PC-3 (cell line): ENCODE results near the gene SERPINE1. TPM values are rescaled to one million over a fixed set of nuclear protein-coding genes. Genes with fewer than 3 reads are reported as not detected.
A peak's percentile ranks its signal among the peaks of the same experiment; 100 is the strongest.

Source experiments
- ATAC-seq: fragments of 200-7000 bp; cut with Tn5 transposase; 2 replicates; pipeline ENCODE4 v1.9.1; 2020; ENCODE audit warnings: mild to moderate bottlenecking, moderate library complexity
- BruUV-seq: library from RNA; stranded (reverse); fragments of 400-500 nt; replicated peaks from 2 replicates; lab custom pipeline; 2021; lab: Mats Ljungman, UMichigan
- CTCF ChIA-PET: fragments of 300-600 bp; sonication (Branson Sonifier 250); formaldehyde crosslinking; loops from one replicate; lab custom pipeline; 2022; ENCODE audit warnings: antibody characterized with exemption; lab: Charles Lee
- POLR2A ChIA-PET: fragments of 300-600 bp; sonication (Branson Sonifier 250); formaldehyde crosslinking; loops from one replicate; lab custom pipeline; 2022; ENCODE audit warnings: antibody characterized with exemption; ENCODE audit not compliant: unreplicated experiment; lab: Charles Lee
- DNase-seq: peaks from one replicate; pipeline ENCODE4 v3.0.0-alpha.2; 2015
- H2AFZ ChIP-seq: fragments of 300-600 bp; sonication (generic); 2 replicates; pipeline ENCODE4 v1.6.0; 2016; ENCODE audit warnings: antibody characterized with exemption, low read length
- H3F3A ChIP-seq: fragments of 300-600 bp; sonication (generic); one replicate; pipeline ENCODE4 v1.6.0; 2017; ENCODE audit warnings: antibody characterized with exemption, low read length, control low read depth, mild to moderate bottlenecking; ENCODE audit not compliant: unreplicated experiment
- H3K27ac ChIP-seq: fragments of 300-600 bp; sonication (generic); 2 replicates; pipeline ENCODE4 v1.5.1; 2016; ENCODE audit warnings: mild to moderate bottlenecking, low read length
- H3K27me3 ChIP-seq: fragments of 300-600 bp; sonication (generic); 2 replicates; pipeline ENCODE4 v1.6.1; 2016; ENCODE audit warnings: low read length, mixed read lengths
- H3K36me3 ChIP-seq: fragments of 300-600 bp; sonication (generic); 2 replicates; pipeline ENCODE4 v1.6.1; 2016; ENCODE audit warnings: low read depth, mixed run types, low read length, mixed read lengths
- H3K4me1 ChIP-seq: fragments of 300-600 bp; sonication (generic); 2 replicates; pipeline ENCODE4 v1.5.1; 2016; ENCODE audit warnings: low read length; ENCODE audit not compliant: insufficient read depth
- H3K4me2 ChIP-seq: fragments of 300-600 bp; sonication (generic); 2 replicates; pipeline ENCODE4 v1.6.0; 2016; ENCODE audit warnings: low read length
- H3K4me3 ChIP-seq: fragments of 300-600 bp; sonication (generic); 2 replicates; pipeline ENCODE4 v1.5.1; 2016; ENCODE audit warnings: mild to moderate bottlenecking, low read length, mixed read lengths
- H3K79me2 ChIP-seq: fragments of 300-600 bp; sonication (generic); 2 replicates; pipeline ENCODE4 v1.6.1; 2017; ENCODE audit warnings: low read length, mixed read lengths
- H3K9ac ChIP-seq: fragments of 300-600 bp; sonication (generic); 2 replicates; pipeline ENCODE4 v1.6.0; 2016; ENCODE audit warnings: mild to moderate bottlenecking, low read length
- H3K9me2 ChIP-seq: fragments of 300-600 bp; sonication (generic); replicated peaks from 2 replicates; pipeline ENCODE4 v1.6.1; 2016; ENCODE audit warnings: mixed run types, low read length, mixed read lengths
- H3K9me3 ChIP-seq: fragments of 300-600 bp; sonication (generic); 2 replicates; pipeline ENCODE4 v1.6.1; 2016; ENCODE audit warnings: low read length, mixed read lengths
- H4K20me1 ChIP-seq: fragments of 300-600 bp; sonication (generic); 2 replicates; pipeline ENCODE4 v1.6.1; 2016; ENCODE audit warnings: low read length, mixed read lengths
- EZH2 ChIP-seq: fragments of 300-600 bp; sonication (generic); IDR thresholded peaks from one replicate; pipeline ENCODE4 v1.6.1; 2017; ENCODE audit warnings: antibody characterized with exemption, mild to moderate bottlenecking, low read length; ENCODE audit not compliant: unreplicated experiment
- EZH2phosphoT487 ChIP-seq: fragments of 300-600 bp; sonication (generic); IDR thresholded peaks from 2 replicates; pipeline ENCODE4 v1.6.1; 2018; ENCODE audit warnings: mild to moderate bottlenecking, antibody characterized with exemption, low read length, borderline replicate concordance
- intact Hi-C: fragments of 100-400 bp; cut with micrococcal nuclease; formaldehyde crosslinking; loops from 2 replicates; pipeline ENCODE4 v1.9.0; 2023
- total RNA-seq: library from RNA; depleted of rRNA; stranded (reverse); fragments of >200 nt; gene quantifications from 2 replicates; pipeline ENCODE4 v1.2.3, GENCODE V29; 2014
- TF ChIP-seq, protein P1 (sequence below): fragments of 300-600 bp; sonication (generic); conservative IDR thresholded peaks from 2 replicates; pipeline ENCODE4 v1.5.1; 2017; ENCODE audit warnings: antibody characterized with exemption, low read depth, mild to moderate bottlenecking, low read length

Gene SERPINE1
- total RNA-seq, 1 experiment from 2014 or later = 46.1 TPM

DNA sequence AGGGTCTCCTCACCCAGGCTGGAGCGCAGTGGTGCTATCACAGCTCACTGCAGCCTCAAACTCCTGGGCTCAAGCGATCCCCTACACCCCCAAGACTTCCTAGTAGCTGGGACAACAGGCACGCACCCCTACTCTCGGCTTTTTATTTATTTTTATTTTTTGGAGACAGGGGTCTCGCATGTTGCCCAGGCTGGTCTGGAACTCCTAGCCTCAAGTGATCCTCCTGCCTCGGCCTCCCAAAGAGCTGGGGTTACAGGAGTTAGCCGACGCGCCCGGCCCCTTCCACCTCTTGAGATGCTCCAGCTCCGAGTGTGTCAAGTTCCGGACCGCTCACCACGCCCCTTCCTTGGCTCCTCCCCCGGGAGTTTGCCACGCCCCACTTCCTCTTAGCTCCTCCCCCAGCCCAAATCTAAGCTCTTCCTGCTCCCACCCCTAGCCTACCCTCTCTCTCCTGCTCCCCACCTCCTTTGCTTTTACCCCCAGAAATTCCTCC, 46.9 kb downstream of the SERPINE1 start:
- ATAC-seq (peak; percentile 77), DNase-seq (peak; percentile 75)
- Histone ChIP-seq H3K79me2 (no peaks in the 10 kb centered on the region), H4K20me1 (no peaks in the 10 kb centered on the region), H3K9me2 (no peaks in the 10 kb centered on the region), H3F3A (no peaks in the 10 kb centered on the region), H3K27ac (no peak overlapping the region), H3K9me3 (no peaks in the 10 kb centered on the region), H3K27me3 (peaks cover 41% of the 10 kb centered on the region), H3K36me3 (no peaks in the 10 kb centered on the region), H2AFZ (peak overlapping the region; percentile 63), H3K9ac (peak overlapping the region; percentile 16; the same call in 1 of the 2 replicates), H3K4me2 (peak overlapping the region; percentile 83), H3K4me3 (peak overlapping the region; percentile 57), H3K4me1 (peaks cover 28% of the 10 kb centered on the region)
- POLR2A ChIA-PET = interaction anchor here (0.5 to 0.6 kb wide), 3 partner anchors 8 to 561 kb away, joined by 3 to 7 read pairs (median 4); partner anchors contain the start of gene MOSPD3
- intact Hi-C loops = no loop called here
- no peak for TF ChIP-seq EZH2phosphoT487
- TF ChIP-seq, protein P1, sequence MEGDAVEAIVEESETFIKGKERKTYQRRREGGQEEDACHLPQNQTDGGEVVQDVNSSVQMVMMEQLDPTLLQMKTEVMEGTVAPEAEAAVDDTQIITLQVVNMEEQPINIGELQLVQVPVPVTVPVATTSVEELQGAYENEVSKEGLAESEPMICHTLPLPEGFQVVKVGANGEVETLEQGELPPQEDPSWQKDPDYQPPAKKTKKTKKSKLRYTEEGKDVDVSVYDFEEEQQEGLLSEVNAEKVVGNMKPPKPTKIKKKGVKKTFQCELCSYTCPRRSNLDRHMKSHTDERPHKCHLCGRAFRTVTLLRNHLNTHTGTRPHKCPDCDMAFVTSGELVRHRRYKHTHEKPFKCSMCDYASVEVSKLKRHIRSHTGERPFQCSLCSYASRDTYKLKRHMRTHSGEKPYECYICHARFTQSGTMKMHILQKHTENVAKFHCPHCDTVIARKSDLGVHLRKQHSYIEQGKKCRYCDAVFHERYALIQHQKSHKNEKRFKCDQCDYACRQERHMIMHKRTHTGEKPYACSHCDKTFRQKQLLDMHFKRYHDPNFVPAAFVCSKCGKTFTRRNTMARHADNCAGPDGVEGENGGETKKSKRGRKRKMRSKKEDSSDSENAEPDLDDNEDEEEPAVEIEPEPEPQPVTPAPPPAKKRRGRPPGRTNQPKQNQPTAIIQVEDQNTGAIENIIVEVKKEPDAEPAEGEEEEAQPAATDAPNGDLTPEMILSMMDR = no peak
- TF ChIP-seq EZH2 = no peak
- CTCF ChIA-PET = interaction anchor here (0.5 to 0.8 kb wide), 2 partner anchors 19 to 30 kb away, joined by 3 to 5 read pairs; no protein-coding TSS in a partner anchor
- no TSS peak for BruUV-seq

DNA sequence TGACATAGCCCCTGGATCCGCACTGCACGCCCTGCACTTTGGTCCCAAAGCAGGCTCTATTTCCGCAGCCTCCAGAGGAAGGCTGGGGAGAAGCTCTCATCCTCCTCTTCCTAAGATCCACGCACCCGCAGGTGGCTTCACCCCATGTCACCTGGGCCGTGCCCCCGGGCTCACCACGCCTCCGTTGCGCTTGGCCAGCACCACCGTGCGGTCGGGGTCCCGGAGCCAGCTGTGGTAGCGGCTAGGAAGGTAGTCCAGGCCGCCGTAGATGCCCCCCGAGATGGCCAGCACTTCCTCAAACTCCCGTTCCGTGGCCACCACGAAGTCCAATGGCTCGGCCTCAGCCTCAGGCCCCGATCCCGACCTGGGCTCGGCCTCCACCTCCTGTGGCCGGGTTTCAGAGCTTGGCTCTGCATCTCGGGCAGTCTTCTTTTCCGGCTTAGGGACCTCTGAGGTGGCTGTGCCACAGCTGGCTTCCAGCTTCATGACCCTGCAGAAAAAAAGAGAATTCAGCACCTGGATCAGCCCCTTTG, 47.5 kb downstream of the SERPINE1 start:
- Histone ChIP-seq H4K20me1 (no peaks in the 10 kb centered on the region), H3K27ac (no peak overlapping the region), H3K79me2 (no peaks in the 10 kb centered on the region), H3F3A (no peaks in the 10 kb centered on the region), H3K4me2 (peak overlapping the region; percentile 83), H3K9ac (no peak overlapping the region), H3K9me2 (no peaks in the 10 kb centered on the region), H2AFZ (peak overlapping the region; percentile 50; the same call in 1 of the 2 replicates), H3K36me3 (no peaks in the 10 kb centered on the region), H3K27me3 (peaks cover 41% of the 10 kb centered on the region), H3K9me3 (no peaks in the 10 kb centered on the region), H3K4me3 (no peak overlapping the region; the same call in 1 of the 2 replicates), H3K4me1 (peaks cover 22% of the 10 kb centered on the region)
- POLR2A ChIA-PET = interaction anchor here (0.6 kb wide), 2 partner anchors 8 to 562 kb away, joined by 3 to 4 read pairs; partner anchors contain the start of gene MOSPD3
- BruUV-seq = no TSS peak
- ATAC-seq (no peak), DNase-seq (no peak)
- intact Hi-C loops = no loop called here
- CTCF ChIA-PET = interaction anchor here (0.5 to 0.8 kb wide), 2 partner anchors 18 to 30 kb away, joined by 3 to 5 read pairs; no protein-coding TSS in a partner anchor
- TF ChIP-seq EZH2 (no peak), EZH2phosphoT487 (no peak)
- TF ChIP-seq, protein P1 = no peak

DNA sequence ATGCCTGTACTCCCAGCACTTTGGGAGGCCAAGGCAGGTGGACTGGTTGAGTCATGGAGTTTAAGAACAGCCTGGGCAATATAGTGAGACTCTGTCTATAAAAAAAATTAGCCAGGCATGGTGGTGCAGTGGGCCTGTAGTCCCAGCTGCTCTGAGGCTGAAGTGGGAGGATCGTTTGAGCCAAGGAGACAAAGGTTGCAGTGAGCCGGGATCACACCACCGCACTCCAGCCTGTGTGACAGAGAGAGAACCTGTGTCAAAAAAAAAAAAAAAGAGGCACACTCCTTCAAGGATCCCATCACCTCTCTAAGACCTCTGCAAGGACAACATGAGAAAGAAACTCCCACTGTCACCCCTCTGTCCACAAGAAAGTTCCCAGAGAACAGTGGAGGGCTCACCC, 48.8 kb downstream of the SERPINE1 start:
- H3K9me2 ChIP-seq = no peaks in the 10 kb centered on the region
- no TSS peak for BruUV-seq
- H3K9ac ChIP-seq = no peak overlapping the region
- no peaks in the 10 kb centered on the region for H4K20me1 ChIP-seq
- H3K4me3 ChIP-seq = no peak overlapping the region
- no peak for TF ChIP-seq EZH2phosphoT487
- no peak for TF ChIP-seq EZH2
- TF ChIP-seq, protein P1 = no peak
- peaks cover 19% of the 10 kb centered on the region for H3K4me1 ChIP-seq
- H3K27ac ChIP-seq = no peak overlapping the region
- H3K9me3 ChIP-seq = no peaks in the 10 kb centered on the region
- no peak overlapping the region for H2AFZ ChIP-seq
- POLR2A ChIA-PET = no interaction called here
- H3F3A ChIP-seq = no peaks in the 10 kb centered on the region
- peaks cover 33% of the 10 kb centered on the region for H3K27me3 ChIP-seq
- ATAC-seq = no peak
- DNase-seq = no peak
- H3K79me2 ChIP-seq = no peaks in the 10 kb centered on the region
- H3K36me3 ChIP-seq = no peaks in the 10 kb centered on the region
- intact Hi-C loops = no loop called here
- H3K4me2 ChIP-seq = no peak overlapping the region
- CTCF ChIA-PET = no interaction called here
